Activated B cell treated with CpG ODN at 0.5 μM for 24 hours (primary cell): ENCODE results near the gene GADD45GIP1. TPM values are rescaled to one million over a fixed set of nuclear protein-coding genes. Genes with fewer than 3 reads are reported as not detected.

Experiments
- ATAC-seq: fragments of 200-7000 bp; cut with Tn5 transposase; one replicate; pipeline ENCODE4 v1.10.0; 2021; ENCODE audit warnings: low read depth, mild to moderate bottlenecking, moderate library complexity
- CTCF ChIA-PET: fragments of 350-600 bp; sonication (Branson Sonifier 250); formaldehyde crosslinking; loops from one replicate; lab custom pipeline; 2021; ENCODE audit warnings: antibody characterized with exemption; lab: Charles Lee
- POLR2A ChIA-PET: fragments of 350-600 bp; sonication (Branson Sonifier 250); formaldehyde crosslinking; loops from one replicate; lab custom pipeline; 2021; ENCODE audit warnings: antibody characterized with exemption; lab: Charles Lee
- DNase-seq: peaks from one replicate; pipeline ENCODE4 v3.0.0; 2022
- H3K27ac Mint-ChIP-seq: one replicate; pipeline ENCODE4 v1.8.0; 2020; ENCODE audit warnings: mixed read lengths
- H3K27me3 Mint-ChIP-seq: one replicate; pipeline ENCODE4 v1.8.0; 2021; ENCODE audit warnings: mixed read lengths
- H3K36me3 Mint-ChIP-seq: one replicate; pipeline ENCODE4 v1.8.0; 2021; ENCODE audit warnings: low read depth, mixed read lengths
- H3K4me1 Mint-ChIP-seq: one replicate; pipeline ENCODE4 v1.8.0; 2021; ENCODE audit warnings: mixed read lengths
- H3K4me3 Mint-ChIP-seq: one replicate; pipeline ENCODE4 v1.8.0; 2020; ENCODE audit warnings: mild to moderate bottlenecking, mixed read lengths
- H3K9me3 Mint-ChIP-seq: one replicate; pipeline ENCODE4 v1.8.0; 2020; ENCODE audit warnings: mixed read lengths
- CTCF ChIP-seq: fragments of 200-600 bp; IDR thresholded peaks from one replicate; pipeline ENCODE4 v1.8.0; 2022; ENCODE audit warnings: antibody characterized with exemption, mild to moderate bottlenecking
- intact Hi-C: fragments of 100-400 bp; cut with micrococcal nuclease; formaldehyde crosslinking; loops from one replicate; pipeline ENCODE4 v1.15.1; 2024
- total RNA-seq: library from RNA; stranded (reverse); gene quantifications from 2 replicates; pipeline ENCODE4 v1.2.3, GENCODE V29; 2022

GADD45GIP1 gene
- total RNA-seq, 1 donor from 2014 or later: 16.7 TPM

GRCh38 chr19:12912571-12912970 lies 44.5 kb downstream of the GADD45GIP1 start:
- no peaks in the 10 kb centered on the region for H3K36me3 Mint-ChIP-seq

GRCh38 chr19:12907166-12907565 lies 49.9 kb downstream of the GADD45GIP1 start:
- POLR2A ChIA-PET: no interaction called here
- Mint-ChIP-seq H3K4me3 (no peak overlapping the region), H3K27ac (no peak overlapping the region), H3K36me3 (no peaks in the 10 kb centered on the region), H3K4me1 (no peaks in the 10 kb centered on the region), H3K27me3 (no peaks in the 10 kb centered on the region), H3K9me3 (no peaks in the 10 kb centered on the region)
- DNase-seq (no peak), ATAC-seq (no peak)
- intact Hi-C loops: no loop called here
- TF ChIP-seq CTCF: no peak
- CTCF ChIA-PET: interaction anchor here (0.6 kb wide), 1 partner anchor 780 kb away, joined by 3 read pairs; no protein-coding TSS in a partner anchor

More at GRCh38 chr19:12912571-12912970, 44.5 kb downstream of the GADD45GIP1 start:
- ChIA-PET CTCF (interaction anchor here (0.8 kb wide), 1 partner anchor 150 kb away, joined by 3 read pairs; no protein-coding TSS in a partner anchor), POLR2A (interaction anchor here (0.7 to 1.2 kb wide), 3 partner anchors 22 to 37 kb away, joined by 3 to 5 read pairs (median 3); partner anchors contain the start of gene GCDH)
- H3K27ac Mint-ChIP-seq: no peak overlapping the region
- no peak overlapping the region for H3K4me3 Mint-ChIP-seq
- H3K27me3 Mint-ChIP-seq: no peaks in the 10 kb centered on the region
- peaks cover 12% of the 10 kb centered on the region for H3K4me1 Mint-ChIP-seq
- ATAC-seq: no peak
- intact Hi-C loops: no loop called here
- no peak for TF ChIP-seq CTCF
- H3K9me3 Mint-ChIP-seq: no peaks in the 10 kb centered on the region
- DNase-seq: no peak

Other genes with a start within 250 kb of the GADD45GIP1 start
- 73.9 and 91.5 TPM in 2 replicates for gene TNPO2, start 233.3 kb downstream of the GADD45GIP1 start, total RNA-seq
- 164 and 183 TPM in 2 replicates for gene TRIR, start 222.5 kb downstream of the GADD45GIP1 start, total RNA-seq
- 59.6 and 63.5 TPM in 2 replicates for gene GET3, start 219.7 kb downstream of the GADD45GIP1 start, total RNA-seq
- not detected in 2 replicates for gene BEST2, start 205.4 kb downstream of the GADD45GIP1 start, total RNA-seq
- 13.4 and 21.2 TPM in 2 replicates for gene HOOK2, start 181.7 kb downstream of the GADD45GIP1 start, total RNA-seq
- gene JUNB, start 165.7 kb downstream of the GADD45GIP1 start, total RNA-seq: 127 and 132 TPM in 2 replicates
- gene PRDX2, start 155.4 kb downstream of the GADD45GIP1 start, total RNA-seq: 53.1 and 55.6 TPM in 2 replicates
- 2.3 and 5.9 TPM in 2 replicates for gene THSD8, start 155.2 kb downstream of the GADD45GIP1 start, total RNA-seq
- 13.4 and 22.1 TPM in 2 replicates for gene RNASEH2A, start 150.6 kb downstream of the GADD45GIP1 start, total RNA-seq
- gene RTBDN, start 122.6 kb downstream of the GADD45GIP1 start, total RNA-seq: not detected in 2 replicates
- gene MAST1, start 118.7 kb downstream of the GADD45GIP1 start, total RNA-seq: 0.20 and 0.66 TPM in 2 replicates
- 26.5 and 27.2 TPM in 2 replicates for gene DNASE2, start 75.8 kb downstream of the GADD45GIP1 start, total RNA-seq
- 0.12 TPM in 1 of 2 replicates, not detected in the other for gene KLF1, start 70.0 kb downstream of the GADD45GIP1 start, total RNA-seq
- 62.3 and 73.9 TPM in 2 replicates for gene GCDH, start 66.1 kb downstream of the GADD45GIP1 start, total RNA-seq
- 0.49 TPM in 1 of 2 replicates, not detected in the other for gene SYCE2, start 37.9 kb downstream of the GADD45GIP1 start, total RNA-seq
- gene FARSA, start 23.5 kb downstream of the GADD45GIP1 start, total RNA-seq: 76.1 and 76.8 TPM in 2 replicates
- 721 and 802 TPM in 2 replicates for gene CALR, start 18.6 kb downstream of the GADD45GIP1 start, total RNA-seq
- 106 and 112 TPM in 2 replicates for gene RAD23A, start 11.4 kb downstream of the GADD45GIP1 start, total RNA-seq
- not detected in 2 replicates for gene DAND5, start 12.4 kb upstream of the GADD45GIP1 start, total RNA-seq
- 2.6 and 2.7 TPM in 2 replicates for gene NFIX, start 38.3 kb upstream of the GADD45GIP1 start, total RNA-seq
- 67.1 and 74.8 TPM in 2 replicates for gene LYL1, start 145.6 kb upstream of the GADD45GIP1 start, total RNA-seq
- gene TRMT1, start 159.5 kb upstream of the GADD45GIP1 start, total RNA-seq: 111 and 113 TPM in 2 replicates
- gene NACC1, start 161.0 kb upstream of the GADD45GIP1 start, total RNA-seq: 62.1 and 68.8 TPM in 2 replicates
- 41.7 and 43.6 TPM in 2 replicates for gene STX10, start 193.2 kb upstream of the GADD45GIP1 start, total RNA-seq
- gene IER2, start 193.2 kb upstream of the GADD45GIP1 start, total RNA-seq: 116 and 119 TPM in 2 replicates